CD4-positive, alpha-beta T cell (primary cell): ENCODE measurements around the gene PRL. TPM values are rescaled to one million over a fixed set of nuclear protein-coding genes. Genes with fewer than 3 reads are reported as not detected.

Experiments
- ATAC-seq: fragments of 200-7000 bp; cut with Tn5 transposase; one replicate; pipeline ENCODE4 v1.10.0; 2022; ENCODE audit warnings: mild to moderate bottlenecking; ENCODE audit not compliant: poor library complexity
- CTCF ChIA-PET: fragments of 350-600 bp; sonication (Branson Sonifier 250); formaldehyde crosslinking; loops from one replicate; lab custom pipeline; 2021; ENCODE audit warnings: antibody characterized with exemption, inconsistent platforms; lab: Charles Lee
- POLR2A ChIA-PET: fragments of 350-600 bp; sonication (Branson Sonifier 250); formaldehyde crosslinking; loops from one replicate; lab custom pipeline; 2021; ENCODE audit warnings: antibody characterized with exemption, inconsistent platforms; lab: Charles Lee
- DNase-seq, 14 experiments: peaks; one replicate each; pipeline ENCODE4 v3.0.0-alpha.2; 2013 to 2020; ENCODE audit warnings: mixed read lengths in 2 of 14
- H3K27ac ChIP-seq, 2 donors: one replicate each; pipeline versions ENCODE4 v1.5.1 to v1.7.0; 2013; ENCODE audit warnings: low read length in 2 of 2, low read depth in 1 of 2, mild to moderate bottlenecking in 1 of 2
- H3K27me3 ChIP-seq, 2 experiments: 1 replicate in 1 of 2; 2 replicates in 1 of 2; pipeline versions ENCODE4 v1.6.1 to v1.7.0; 2013; ENCODE audit warnings: low read length in 2 of 2, control low read depth in 1 of 2, mild to moderate bottlenecking in 1 of 2, moderate library complexity in 1 of 2; ENCODE audit not compliant: insufficient read depth in 2 of 2, control insufficient read depth in 1 of 2
- H3K36me3 ChIP-seq: one replicate; pipeline ENCODE4 v1.6.1; 2013; ENCODE audit warnings: low read length, control low read depth; ENCODE audit not compliant: insufficient read depth
- H3K4me1 ChIP-seq: one replicate; pipeline ENCODE4 v1.6.1; 2013; ENCODE audit warnings: low read length, control low read depth; ENCODE audit not compliant: insufficient read depth
- H3K4me3 ChIP-seq: one replicate; pipeline ENCODE4 v1.5.1; 2013; ENCODE audit warnings: mild to moderate bottlenecking, low read length, moderate library complexity
- H3K9me3 ChIP-seq, 2 experiments: 1 replicate in 1 of 2; 2 replicates in 1 of 2; pipeline versions ENCODE4 v1.6.1 to v1.7.0; 2013; ENCODE audit warnings: low read length in 2 of 2, mild to moderate bottlenecking in 2 of 2, control low read depth in 1 of 2, moderate library complexity in 1 of 2; ENCODE audit not compliant: control insufficient read depth in 1 of 2, insufficient read depth in 1 of 2
- H3K27ac Mint-ChIP-seq: one replicate; pipeline ENCODE4 v1.8.0; 2020; ENCODE audit warnings: mixed read lengths
- H3K27me3 Mint-ChIP-seq: one replicate; pipeline ENCODE4 v1.8.0; 2021; ENCODE audit warnings: mixed read lengths
- H3K36me3 Mint-ChIP-seq: one replicate; pipeline ENCODE4 v1.8.0; 2021; ENCODE audit warnings: low read depth, mixed read lengths
- H3K4me1 Mint-ChIP-seq: one replicate; pipeline ENCODE4 v1.8.0; 2021; ENCODE audit warnings: low read depth, mixed read lengths
- H3K4me3 Mint-ChIP-seq: one replicate; pipeline ENCODE4 v1.8.0; 2020; ENCODE audit warnings: mild to moderate bottlenecking, mixed read lengths
- H3K9me3 Mint-ChIP-seq: one replicate; pipeline ENCODE4 v1.8.0; 2020; ENCODE audit warnings: mixed read lengths
- intact Hi-C, 2 experiments: fragments of 100-400 bp; cut with DNase I in 1 of 2; cut with micrococcal nuclease in 1 of 2; formaldehyde crosslinking; loops; one replicate each; pipeline versions ENCODE4 v1.15.1 to v1.9.0; 2023 to 2025; cut with DNase I, micrococcal nuclease
- total RNA-seq, 174 experiments: library from RNA in 2 of 174; stranded (reverse) in 2 of 174; gene quantifications; one replicate each; pipeline ENCODE4 v1.2.3 and lab custom pipeline; 2021 to 2026
- TF ChIP-seq, protein P1 (sequence below): fragments of 200-600 bp; IDR thresholded peaks from one replicate; pipeline ENCODE4 v1.8.0; 2022; ENCODE audit warnings: antibody characterized with exemption, mild to moderate bottlenecking

The PRL gene
- total RNA-seq, 2 experiments from 2014 or later = not detected

- Mint-ChIP-seq H3K4me1 (no peaks in the 10 kb centered on the region), H3K9me3 (no peaks in the 10 kb centered on the region), H3K27ac (no peak overlapping the region), H3K36me3 (no peaks in the 10 kb centered on the region), H3K27me3 (no peaks in the 10 kb centered on the region), H3K4me3 (no peak overlapping the region)
- Histone ChIP-seq H3K36me3 (no peaks in the 10 kb centered on the region), H3K27ac (no peak overlapping the region), H3K27me3 (no peaks in the 10 kb centered on the region), H3K4me1 (no peaks in the 10 kb centered on the region), H3K9me3 (peaks cover 0 to 10% of the 10 kb centered on the region in 2 experiments), H3K4me3 (no peak overlapping the region)
- DNase-seq = no peak
- intact Hi-C loops = no loop called here
- ChIA-PET CTCF (no interaction called here), POLR2A (no interaction called here)
- TF ChIP-seq, protein P1, sequence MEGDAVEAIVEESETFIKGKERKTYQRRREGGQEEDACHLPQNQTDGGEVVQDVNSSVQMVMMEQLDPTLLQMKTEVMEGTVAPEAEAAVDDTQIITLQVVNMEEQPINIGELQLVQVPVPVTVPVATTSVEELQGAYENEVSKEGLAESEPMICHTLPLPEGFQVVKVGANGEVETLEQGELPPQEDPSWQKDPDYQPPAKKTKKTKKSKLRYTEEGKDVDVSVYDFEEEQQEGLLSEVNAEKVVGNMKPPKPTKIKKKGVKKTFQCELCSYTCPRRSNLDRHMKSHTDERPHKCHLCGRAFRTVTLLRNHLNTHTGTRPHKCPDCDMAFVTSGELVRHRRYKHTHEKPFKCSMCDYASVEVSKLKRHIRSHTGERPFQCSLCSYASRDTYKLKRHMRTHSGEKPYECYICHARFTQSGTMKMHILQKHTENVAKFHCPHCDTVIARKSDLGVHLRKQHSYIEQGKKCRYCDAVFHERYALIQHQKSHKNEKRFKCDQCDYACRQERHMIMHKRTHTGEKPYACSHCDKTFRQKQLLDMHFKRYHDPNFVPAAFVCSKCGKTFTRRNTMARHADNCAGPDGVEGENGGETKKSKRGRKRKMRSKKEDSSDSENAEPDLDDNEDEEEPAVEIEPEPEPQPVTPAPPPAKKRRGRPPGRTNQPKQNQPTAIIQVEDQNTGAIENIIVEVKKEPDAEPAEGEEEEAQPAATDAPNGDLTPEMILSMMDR = no peak
- no peak for ATAC-seq
Observed at GRCh38 chr6:22322103-22323030, 25.5 kb upstream of the PRL start.

DNA sequence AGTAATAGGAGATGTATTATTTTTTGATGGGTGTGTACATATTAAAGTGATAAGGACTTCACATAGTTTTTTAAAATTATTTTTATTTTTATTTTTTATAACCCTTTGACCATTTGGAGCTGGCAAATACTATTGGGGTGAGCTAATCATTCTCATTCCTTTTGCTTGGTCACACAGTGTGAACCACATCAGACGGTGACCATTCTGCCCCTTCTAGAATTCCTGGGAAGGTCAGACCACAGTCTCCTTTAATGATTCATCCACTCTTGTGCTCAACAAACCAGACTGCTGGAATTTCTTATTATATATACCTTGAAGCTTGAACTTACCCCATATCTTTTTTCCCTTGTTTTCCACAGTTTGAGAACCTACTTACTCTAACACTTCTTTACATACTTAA, 23.9 kb upstream of the PRL start:
- ChIA-PET CTCF (no interaction called here), POLR2A (no interaction called here)
- Mint-ChIP-seq H3K36me3 (no peaks in the 10 kb centered on the region), H3K27me3 (no peaks in the 10 kb centered on the region), H3K27ac (no peak overlapping the region), H3K4me3 (no peak overlapping the region), H3K4me1 (no peaks in the 10 kb centered on the region), H3K9me3 (no peaks in the 10 kb centered on the region)
- TF ChIP-seq, protein P1 = no peak
- no peak for DNase-seq
- Histone ChIP-seq H3K36me3 (no peaks in the 10 kb centered on the region), H3K4me3 (no peak overlapping the region), H3K27me3 (no peaks in the 10 kb centered on the region), H3K9me3 (peaks cover 0 to 10% of the 10 kb centered on the region in 2 experiments), H3K4me1 (no peaks in the 10 kb centered on the region), H3K27ac (no peak overlapping the region)
- ATAC-seq = no peak
- intact Hi-C loops = no loop called here

DNA sequence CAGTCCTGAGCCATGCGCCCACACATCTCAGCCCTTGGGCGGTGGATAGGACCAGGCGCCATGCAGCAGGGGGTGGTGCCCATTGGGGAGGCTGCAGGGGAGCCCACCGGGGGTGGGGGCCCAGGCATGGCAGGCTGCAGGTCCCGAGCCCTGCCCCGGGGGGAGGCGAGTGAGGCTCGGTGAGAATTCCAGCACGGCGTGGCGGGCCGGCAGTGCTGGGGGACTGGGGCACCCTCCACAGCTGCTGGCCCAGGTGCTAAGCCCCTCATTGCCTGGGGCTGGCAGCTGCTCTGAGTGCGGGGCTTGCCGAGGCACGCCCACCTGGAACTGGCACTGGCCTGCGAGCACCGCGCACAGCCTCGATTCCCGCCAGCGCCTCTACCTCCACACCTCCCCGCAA, 21.6 kb upstream of the PRL start:
- Mint-ChIP-seq H3K27ac (no peak overlapping the region), H3K9me3 (peaks cover 8% of the 10 kb centered on the region), H3K4me3 (no peak overlapping the region), H3K36me3 (no peaks in the 10 kb centered on the region), H3K27me3 (no peaks in the 10 kb centered on the region), H3K4me1 (no peaks in the 10 kb centered on the region)
- Histone ChIP-seq H3K4me3 (no peak overlapping the region), H3K27ac (no peak overlapping the region), H3K36me3 (no peaks in the 10 kb centered on the region), H3K9me3 (peaks cover 0 to 20% of the 10 kb centered on the region in 2 experiments), H3K4me1 (no peaks in the 10 kb centered on the region), H3K27me3 (no peaks in the 10 kb centered on the region)
- ChIA-PET CTCF (no interaction called here), POLR2A (no interaction called here)
- intact Hi-C loops = no loop called here
- DNase-seq (no peak), ATAC-seq (no peak)
- TF ChIP-seq, protein P1 = no peak
